Activated CD4-positive, CD25-positive, alpha-beta regulatory T cell treated with anti-CD3 and anti-CD28 coated beads, Interleukin-2, amount 50 U/mL, for 16 hours (primary cell): Measurements from ENCODE around the gene POLR2C.
"Not testable (repeated sequence)": the region's sequence is repeated elsewhere in the genome, so short reads cannot be mapped to it uniquely, and the experiment has no call there.

Experiments used
- DNase-seq: peaks from one replicate; pipeline ENCODE4 v3.0.0-alpha.2; 2020; ENCODE audit warnings: low read depth, low spot score

The POLR2C gene

DNA sequence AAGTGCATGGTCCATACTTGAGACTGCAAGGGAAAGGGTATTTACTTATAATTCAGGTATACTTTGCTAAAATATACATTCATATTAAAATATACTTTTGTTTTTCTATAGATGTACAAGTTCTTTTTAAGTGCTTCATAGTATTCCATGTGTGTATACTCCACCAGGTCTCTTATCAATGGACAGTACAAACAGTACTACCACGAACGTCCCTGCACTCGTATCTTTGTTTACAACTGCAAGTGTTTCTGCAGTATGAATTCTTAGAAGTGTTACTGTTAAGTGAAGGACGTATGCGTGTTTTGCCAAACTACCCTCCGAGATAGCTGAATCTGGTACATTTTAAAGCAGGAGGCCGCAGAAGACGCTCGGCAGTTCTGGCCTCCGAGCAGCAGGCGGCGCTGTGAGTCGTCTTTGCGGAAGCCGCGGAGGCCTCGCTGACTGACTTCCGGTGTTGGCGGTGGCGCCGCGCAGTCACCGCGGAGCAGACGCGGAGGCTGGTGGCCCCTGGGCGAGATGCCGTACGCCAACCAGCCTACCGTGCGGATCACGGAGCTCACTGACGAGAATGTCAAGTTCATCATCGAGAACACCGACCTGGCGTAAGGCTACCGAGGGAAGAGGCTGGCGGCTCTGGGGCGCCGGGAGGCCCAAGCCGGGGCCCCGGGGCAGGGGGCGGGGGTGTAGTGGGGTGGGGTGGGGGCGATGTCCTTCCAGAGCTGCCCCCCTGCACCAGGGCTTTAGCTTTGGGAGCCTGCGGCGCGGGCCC, at the start of gene POLR2C:
TSS of gene POLR2C (plus strand) at position 471 of the 769 bp plus-strand sequence. CDS start at position 517, 46 bp downstream.
- peak; percentile 89 for DNase-seq

DNA sequence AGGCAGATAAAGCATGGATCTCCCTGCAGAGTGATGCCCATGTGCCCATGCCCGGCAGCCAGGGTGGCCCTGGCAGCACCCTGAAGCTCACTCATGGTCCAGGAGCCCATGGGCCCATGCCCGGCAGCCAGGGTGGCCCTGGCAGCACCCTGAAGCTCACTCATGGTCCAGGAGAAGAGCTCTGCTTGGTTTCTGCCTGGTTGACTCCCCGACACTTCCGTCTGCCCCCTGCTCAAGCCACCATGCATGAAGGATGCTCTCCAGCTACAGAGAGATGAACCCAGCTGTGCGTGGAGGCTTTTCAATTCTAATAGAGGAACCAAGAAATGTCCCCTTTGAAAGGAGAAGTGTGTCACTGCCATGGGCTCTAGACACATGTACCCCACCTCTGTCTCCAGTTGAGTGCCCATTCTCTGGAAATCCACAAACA, 49.2 kb upstream of the POLR2C start:
- DNase-seq, result no peak

DNA sequence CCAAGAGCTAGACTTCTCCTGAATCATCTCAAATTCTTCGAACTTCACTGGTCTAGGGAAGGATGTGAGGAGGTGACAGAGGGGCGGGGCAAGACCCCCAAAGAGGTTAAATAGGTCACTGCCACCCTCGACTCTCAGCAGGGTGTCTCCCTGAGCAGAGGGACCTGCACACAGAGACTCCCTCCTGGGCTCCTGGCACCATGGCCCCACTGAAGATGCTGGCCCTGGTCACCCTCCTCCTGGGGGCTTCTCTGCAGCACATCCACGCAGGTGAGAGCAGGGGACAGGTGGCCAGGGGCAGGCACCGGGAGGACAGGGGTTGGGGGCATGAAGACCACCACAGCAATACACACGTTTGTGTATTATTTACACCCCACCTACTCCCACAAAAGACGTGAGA, 48.7 kb upstream of the POLR2C start:
- DNase-seq, result no peak

DNA sequence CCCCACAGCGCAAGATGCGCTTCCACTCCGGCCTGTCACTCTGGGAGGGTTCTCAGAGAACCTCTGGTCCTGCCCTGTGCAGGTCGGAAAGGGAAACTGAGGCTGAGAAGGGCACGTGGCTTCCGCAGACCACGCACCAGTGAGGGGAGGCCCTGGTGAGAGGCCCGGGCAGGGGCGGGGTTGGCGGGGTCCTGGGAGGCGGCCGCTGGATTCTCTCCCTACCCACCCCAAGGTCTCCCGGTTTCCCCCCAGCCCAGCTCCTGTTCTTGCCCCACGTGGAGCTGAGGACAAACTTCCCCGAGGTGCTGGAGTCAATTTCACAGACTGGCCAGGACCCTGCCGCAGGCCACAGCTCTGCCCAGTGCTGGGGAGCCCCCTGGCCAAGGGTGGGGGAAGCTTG, 46.4 kb upstream of the POLR2C start:
- no peak for DNase-seq

DNA sequence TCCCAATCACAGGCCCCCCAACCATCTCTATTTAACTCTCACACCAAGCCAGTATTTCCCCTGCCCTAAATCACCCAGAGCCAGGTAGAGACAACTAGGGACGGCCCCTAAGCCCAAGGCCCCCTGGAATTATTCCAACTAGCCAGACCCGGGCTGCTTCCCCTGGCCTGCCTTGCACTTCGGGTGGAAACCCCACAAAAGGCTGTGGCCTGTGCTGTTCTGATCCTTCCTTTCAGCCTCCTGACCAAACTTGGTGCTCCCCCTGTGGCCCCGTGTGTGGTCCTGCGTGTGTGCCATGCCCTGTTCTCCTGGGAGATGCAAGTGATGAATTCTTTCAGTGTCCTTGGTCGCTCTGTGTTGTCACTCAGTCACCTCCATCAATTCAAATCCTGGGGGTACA, 43.0 kb upstream of the POLR2C start:
- DNase-seq, result no peak

DNA sequence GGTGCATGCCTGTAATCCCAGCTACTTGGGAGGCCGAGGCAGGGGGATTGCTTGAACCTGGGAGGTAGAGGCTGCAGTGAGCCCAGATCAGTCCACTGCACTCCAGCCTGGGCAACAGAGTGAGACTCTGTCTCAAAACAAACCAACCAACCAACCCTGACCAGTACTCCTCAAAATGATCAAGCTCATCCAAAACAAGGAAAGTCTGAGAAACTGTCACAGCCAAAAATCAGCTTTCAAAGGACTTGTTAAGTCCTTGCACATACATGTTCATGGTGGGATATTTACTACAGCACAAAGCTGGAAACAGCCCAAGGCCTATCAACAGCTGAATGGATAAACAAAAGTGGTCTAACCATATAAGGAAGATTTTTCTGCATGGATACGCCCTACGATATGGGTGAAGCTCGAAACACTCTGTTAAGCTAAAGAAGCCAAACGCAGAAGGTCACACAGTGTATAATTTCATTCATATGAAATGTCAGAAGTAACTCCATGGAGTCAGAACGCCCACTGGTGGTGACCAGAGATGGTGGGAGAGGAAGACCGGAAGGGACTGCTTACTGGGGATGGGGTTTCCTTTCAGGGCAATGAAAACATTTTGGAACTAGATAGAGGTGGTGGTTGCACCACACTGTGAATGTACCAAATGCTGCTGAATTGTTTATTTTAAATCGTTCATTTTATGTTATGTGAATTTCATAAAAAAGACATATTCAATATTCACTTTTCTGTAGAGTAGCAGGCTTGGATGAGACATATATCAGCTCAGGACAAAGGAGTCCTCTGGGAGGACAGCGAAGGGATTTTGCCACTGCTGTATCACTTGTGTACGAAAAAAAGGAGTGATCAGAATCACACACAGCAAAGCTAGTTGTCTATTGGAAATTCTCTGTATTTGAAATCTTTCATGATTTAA, 40.2 kb upstream of the POLR2C start:
- DNase-seq, result no peak

DNA sequence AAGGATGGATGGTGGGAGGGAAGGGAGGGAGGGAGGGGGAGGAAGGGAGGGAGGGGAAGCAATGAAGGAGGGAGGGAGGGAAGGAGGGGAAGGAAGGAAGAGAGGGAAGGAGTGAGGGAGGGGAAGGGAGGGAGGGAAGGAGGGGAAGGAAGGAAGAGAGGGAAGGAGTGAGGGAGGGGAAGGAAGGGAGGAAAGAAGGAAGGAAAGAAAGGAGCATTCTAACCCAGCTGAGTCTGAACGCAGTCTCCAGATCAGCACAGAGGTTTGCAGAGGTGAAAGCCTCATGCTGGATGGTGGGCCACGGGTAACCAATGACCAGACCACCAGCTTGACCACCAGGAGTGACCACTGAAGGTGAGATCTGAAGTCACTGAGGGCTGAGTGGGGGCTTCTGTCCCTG, 39.3 kb upstream of the POLR2C start:
- no peak for DNase-seq

DNA sequence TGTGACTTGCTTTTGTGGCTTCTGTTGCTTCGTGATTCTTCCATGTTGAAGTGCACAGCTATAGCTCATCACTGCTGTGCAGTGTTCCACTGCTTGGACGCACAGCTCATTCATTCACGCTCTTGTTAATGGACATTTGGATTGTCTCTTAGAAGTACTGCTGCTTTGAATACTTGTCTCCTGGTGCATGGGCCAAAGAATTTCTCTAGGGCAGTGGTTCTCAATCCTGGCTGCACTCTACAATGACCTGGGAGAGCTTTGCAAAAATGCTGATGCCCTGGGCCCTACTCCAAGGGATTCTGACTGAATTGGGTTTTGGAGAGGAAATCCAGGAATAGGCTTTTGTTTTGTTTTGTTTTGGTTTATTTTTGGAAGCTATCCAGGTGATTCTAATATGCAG, 37.9 kb upstream of the POLR2C start:
- DNase-seq, result no peak

DNA sequence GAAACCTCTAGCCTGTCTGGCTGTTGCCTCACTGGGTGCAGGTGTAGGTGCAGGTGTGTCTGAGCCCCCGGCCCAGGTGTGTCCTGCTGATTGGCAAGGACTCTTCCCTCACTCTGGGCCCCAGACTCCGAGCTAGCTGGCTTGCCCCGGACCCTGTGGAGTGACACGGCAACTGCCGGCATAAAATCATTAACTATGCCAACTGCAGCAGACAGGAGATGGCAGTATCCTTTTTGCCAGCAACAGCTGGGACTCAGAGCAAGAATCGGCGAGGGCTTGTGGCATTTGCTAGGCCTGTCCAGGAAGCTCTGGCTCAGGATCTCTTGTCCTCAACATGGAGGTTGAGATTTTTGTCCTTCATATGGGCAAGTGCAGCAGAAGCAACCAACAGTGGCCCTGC, 36.1 kb upstream of the POLR2C start:
- no peak for DNase-seq

DNA sequence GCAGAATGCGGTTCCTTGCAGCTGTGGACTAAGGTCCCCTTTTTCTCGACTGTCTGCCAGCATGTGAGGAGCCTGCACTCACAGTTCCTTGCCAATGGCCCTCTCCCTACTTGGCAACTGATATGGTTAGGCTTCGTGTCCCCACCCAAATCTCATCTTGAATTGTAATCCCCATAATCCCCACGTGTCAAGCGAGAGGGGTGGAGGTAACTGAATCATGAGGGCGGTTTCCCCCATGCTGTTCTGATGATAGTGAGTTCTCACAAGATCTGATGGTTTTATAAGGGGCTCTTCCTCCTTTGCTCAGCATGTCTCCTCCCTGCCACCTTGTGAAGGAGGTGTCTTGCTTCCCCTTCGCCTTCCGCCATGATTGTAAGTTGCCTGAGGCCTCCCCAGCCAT, 35.2 kb upstream of the POLR2C start:
- no peak for DNase-seq

DNA sequence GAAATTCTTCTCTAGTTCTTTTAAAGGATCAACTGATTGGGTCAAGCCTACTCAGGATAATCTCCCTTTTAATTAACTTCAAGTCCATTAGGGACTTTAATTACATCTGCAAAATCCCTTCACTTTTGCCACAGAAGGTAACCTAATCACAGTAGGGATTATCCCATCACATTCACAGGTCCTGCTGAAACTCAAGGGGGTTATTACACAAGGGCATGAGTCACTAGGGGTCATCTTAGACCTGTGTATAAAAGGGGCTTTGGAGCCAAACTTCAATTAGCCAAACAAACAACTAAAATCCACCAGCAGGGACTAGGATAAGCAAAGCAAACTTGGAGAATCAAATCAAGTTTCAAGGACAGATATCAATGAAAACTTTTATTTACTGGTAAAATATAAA, 34.7 kb upstream of the POLR2C start:
- no peak for DNase-seq

DNA sequence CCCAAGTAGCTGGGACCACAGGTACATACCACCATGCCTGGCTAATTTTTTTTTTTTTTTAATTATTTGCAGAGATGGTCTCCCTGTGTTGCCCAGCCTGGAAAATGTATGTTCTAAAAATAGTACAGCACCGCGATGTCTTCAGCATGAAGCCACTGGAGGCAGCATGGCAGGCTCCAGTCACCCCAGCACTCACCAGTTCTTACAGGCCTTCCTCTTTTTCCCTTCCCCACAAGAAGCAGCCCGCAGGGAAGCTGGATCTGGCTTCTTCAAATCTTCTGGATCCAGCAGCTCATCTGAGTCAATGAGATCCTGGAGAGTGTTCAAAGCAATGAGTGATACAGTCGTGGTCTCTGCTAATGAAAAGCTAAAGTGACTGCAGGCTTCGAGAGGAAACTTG, 31.5 kb upstream of the POLR2C start:
- no peak for DNase-seq

DNA sequence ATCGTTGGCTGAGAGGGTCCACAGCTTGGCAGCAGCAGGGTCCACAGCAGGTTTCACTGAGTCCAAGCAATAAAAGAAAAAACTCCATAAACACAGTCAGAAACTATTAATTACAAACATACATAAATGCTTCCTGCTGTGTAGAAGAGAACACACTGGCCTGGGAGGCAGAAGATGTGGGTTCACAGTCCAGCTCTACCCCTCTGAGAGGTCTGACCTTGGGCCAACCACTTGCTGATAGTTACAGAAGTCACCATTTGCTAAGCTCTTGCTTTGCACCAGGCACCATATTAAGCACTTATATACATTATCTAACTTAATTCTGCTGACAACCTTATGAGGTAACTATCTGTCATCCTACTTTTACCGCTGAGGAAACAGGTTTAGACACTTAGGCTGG, 30.0 kb upstream of the POLR2C start:
- no peak for DNase-seq

DNA sequence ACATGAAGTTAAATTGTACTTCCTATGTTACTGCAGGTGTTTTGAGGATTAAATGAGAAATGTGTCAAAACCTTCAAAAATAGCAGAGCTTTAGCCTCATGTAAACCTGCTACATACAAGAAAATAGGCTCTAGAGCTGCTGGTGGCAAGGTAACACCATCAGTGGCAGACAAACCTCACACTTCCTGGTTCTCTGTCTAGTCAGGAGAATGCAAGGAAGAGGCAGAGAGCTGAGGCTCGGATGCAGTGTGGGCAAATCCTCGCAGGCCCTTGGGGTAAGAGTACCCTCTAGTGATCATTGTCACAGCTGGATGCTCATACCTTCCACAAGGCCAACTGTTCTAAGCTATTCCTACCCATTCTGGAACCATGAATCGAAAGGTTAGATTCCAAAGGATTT, 29.5 kb upstream of the POLR2C start:
- DNase-seq, result no peak

DNA sequence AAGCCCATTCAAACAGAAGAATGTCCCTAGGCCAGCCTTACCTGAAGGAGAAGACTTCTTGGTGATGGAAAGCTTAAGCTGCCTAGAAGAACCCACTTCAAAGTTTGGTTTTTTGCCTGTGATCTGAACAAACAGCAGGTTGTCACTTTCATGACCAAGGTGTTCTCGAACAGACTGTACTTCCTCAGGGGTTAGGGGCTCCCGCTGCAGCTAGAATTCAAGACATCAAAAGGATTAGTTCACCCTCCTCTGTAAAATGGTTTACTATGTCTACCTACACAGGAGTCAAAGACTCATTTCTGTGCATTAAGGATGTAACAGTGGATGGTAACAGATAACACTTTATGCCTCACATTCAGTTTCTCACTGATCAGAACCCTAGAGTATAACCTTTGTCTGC, 28.5 kb upstream of the POLR2C start:
- no peak for DNase-seq

DNA sequence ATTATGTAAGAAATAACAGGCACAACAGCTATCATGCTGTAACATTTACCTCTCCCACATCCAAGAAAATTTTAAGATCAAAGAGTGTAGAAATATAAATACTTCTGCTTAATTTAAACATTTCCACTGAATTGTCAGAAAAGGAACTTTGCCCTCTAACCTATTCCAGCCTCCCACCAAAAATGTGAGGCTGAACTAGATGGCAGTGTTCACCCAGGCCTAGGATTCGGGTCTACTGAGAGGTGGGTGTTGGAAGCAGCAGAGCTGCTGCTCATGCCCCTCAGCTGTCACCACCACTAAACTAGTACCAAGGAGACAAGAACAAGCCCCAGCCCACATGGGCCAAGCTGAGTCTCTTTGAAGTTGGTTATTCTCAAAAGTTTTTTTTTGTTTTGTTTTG, 26.6 kb upstream of the POLR2C start:
- DNase-seq, result no peak

DNA sequence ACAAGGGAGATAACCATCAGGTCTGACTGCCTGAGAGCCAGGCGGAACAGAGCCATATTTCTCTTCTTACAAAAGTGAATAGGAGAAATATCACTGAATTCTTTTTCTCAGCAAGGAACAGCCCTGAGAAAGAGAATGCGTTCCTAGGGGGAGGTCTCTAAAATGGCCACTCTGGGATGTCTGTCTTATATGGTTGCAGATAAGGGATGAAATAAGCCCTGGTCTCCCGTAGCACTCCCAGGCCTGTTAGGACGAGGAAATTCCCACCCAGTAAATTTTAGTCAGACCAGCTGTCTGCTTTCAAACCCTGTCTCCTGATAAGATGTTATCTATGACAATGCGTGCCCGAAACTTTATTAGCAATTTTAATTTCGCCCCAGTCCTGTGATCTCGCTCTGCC, 22.5 kb upstream of the POLR2C start:
- DNase-seq, result not testable (repeated sequence)

DNA sequence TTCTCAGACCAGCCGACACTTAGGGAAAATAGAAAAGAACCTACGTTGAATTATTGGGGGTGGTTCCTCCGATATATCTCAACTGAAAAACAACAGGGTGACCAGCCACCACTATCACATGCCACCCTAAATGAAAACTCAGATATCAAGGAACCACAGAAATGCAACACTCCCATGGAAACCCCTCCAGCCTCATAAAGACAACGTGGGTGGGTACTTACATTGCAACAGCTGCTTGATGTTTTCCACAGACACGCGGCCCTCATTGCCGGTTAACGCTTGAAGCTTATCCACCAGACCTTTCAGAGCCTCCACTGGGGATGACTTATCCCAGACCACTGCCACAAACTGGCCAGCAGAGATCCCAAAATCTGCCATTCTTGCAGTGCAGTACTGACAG, 21.9 kb upstream of the POLR2C start:
- not testable (repeated sequence) for DNase-seq

DNA sequence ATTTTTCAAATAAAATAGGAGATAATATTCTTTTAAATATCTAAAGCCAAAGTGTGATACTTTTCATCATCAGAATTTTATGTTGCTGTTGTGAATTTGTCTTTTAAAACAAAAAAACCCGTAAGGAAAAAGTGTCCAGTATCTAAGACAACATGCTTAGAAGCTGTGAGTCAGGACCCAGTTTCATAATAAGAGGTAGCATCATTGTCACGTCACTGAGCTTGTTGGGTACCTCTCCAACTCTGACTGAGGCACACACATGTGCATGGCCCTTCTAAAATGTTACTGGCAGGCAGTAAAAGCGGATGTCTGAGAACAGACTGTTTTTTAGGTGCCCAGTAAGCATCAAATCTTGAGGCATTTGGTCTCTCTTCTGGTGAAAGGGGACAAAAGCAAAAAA, 17.8 kb upstream of the POLR2C start:
- DNase-seq, result no peak

DNA sequence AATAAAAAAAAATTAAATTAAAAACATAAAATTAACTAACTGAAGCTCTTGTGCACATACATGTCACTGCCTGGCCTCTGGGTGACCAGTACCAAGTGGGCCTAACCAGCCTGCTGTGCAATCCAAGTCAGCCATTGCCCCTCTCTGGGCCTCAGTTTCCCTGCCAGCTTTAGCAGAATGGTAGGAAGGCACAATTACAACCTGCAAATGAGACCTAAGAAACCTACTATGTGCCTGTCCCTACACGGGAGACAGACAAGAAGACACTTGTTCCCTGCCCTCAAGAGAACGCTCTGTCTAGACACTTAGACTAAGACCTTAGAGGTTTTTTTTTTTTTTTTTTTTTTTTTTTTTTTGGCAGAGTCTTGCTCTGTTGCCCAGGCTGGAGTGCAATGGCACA, 17.0 kb upstream of the POLR2C start:
- DNase-seq, result no peak

DNA sequence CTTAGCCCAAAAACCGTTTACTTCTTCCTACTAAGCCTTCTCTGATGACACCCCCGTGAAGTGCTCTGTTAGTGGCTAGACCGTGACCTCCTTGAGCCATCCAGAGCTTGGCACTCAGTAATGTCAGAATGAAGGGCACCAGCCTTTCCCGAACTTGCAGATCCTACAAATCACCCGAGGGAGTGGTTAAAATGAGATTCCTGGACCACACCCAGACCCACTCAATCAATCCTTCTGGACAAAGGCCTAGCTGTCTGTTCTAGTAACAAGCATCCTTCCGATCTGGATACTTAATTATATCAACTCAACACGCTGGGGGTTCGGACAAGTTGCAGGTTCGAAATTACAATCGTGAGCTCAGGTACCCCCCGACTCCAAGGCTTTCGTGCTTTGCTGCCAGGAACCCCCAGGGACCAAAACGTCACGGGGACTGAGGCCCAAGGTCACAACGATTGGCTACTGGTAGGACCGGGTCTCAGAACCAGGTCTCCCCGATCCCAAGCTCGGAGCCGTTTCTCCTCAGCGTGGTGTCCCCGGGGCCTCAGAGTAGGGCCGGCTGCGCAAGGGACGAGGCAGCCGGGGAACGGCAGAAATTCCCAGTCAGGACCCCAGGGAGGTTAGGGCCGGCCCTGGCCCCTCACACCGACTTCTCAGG, 15.8 kb upstream of the POLR2C start:
- no peak for DNase-seq

DNA sequence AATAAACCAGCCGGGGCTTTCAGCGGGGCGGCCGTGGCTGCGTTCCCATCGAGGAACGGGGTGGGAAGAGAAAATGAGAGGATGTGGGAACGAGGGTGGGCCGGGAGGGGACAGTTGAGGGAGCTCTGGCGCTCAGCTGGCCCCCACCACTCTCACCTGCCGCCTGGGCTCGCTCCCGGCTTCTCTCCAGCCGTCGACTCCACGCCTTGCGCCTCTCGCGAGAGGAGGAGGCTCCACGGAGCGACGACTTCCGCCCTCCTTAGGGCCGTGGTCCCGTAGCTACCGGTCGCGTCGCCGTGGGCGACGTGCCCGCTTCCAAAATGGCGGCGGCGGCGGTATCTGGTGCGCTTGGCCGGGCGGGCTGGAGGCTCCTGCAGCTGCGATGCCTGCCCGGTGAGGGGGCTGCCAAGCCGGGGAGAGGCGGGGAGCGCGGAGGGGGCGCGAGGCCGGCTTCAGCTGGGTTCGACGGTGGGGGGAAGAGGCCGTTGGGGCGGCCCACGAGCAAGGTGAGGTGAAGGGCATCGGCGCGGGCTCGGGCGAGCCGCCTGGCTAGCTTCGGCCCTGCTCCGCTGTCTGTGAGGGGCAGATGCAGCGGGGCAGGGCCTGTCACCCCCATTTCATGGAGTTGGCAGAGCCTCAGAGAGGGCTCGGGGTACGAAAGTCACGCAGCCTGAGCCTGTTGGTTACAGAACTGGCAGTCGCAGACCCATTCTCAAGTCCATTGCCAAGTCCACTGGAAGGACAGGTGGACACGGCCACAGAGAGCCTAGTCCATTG, 15.1 kb upstream of the POLR2C start, which contains the start of the genes CIAPIN1 and COQ9:
TSS of gene CIAPIN1 (minus strand) at position 200 of the 777 bp plus-strand sequence. CDS start 6,457 bp downstream, outside the sequence.
TSS of gene COQ9 (plus strand) at position 294 of the 777 bp plus-strand sequence. CDS start at position 321, 27 bp downstream.
- peak; percentile 86 for DNase-seq
